Fibroblast of pulmonary artery (primary cell): Measurements from ENCODE around the gene GRAMD1A.
A peak's percentile ranks its signal among the peaks of the same experiment; 100 is the strongest.

Experiments used
- DNase-seq: peaks from one replicate; pipeline ENCODE4 v3.0.0-alpha.2; 2010; ENCODE audit warnings: low read depth
- H3K4me3 ChIP-seq: replicated peaks from 2 replicates; pipeline ENCODE4 v1.5.1; 2011; ENCODE audit warnings: low read depth, mild to moderate bottlenecking, control low read depth, low read length, moderate library complexity
- TF ChIP-seq, protein P1 (sequence below): IDR thresholded peaks from 2 replicates; pipeline ENCODE4 v1.5.1; 2011; ENCODE audit warnings: mild to moderate bottlenecking, control low read depth, low read length, inconsistent platforms; ENCODE audit errors: missing control alignments

GRAMD1A gene

DNA sequence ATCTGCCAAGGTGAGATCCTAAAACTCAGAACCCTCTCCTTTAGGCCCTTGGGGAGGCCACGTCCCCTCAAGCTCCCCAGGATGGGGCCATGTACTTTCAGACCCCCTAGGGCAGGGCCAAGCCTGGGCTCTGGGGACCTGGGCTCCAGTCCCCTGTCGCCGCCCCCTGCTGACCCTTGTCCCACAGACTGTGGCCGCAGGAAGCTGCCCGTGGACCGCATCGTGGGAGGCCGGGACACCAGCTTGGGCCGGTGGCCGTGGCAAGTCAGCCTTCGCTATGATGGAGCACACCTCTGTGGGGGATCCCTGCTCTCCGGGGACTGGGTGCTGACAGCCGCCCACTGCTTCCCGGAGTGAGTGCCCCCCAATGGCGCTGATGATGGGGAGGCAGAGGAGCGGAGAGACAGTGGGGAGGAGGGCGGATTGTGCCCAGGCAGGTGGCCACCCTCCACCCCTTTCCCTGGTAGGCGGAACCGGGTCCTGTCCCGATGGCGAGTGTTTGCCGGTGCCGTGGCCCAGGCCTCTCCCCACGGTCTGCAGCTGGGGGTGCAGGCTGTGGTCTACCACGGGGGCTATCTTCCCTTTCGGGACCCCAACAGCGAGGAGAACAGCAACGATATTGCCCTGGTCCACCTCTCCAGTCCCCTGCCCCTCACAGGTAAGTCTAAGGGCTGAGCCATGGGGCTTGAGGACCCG lies 60.2 kb downstream of the GRAMD1A start:
- TF ChIP-seq, protein P1, sequence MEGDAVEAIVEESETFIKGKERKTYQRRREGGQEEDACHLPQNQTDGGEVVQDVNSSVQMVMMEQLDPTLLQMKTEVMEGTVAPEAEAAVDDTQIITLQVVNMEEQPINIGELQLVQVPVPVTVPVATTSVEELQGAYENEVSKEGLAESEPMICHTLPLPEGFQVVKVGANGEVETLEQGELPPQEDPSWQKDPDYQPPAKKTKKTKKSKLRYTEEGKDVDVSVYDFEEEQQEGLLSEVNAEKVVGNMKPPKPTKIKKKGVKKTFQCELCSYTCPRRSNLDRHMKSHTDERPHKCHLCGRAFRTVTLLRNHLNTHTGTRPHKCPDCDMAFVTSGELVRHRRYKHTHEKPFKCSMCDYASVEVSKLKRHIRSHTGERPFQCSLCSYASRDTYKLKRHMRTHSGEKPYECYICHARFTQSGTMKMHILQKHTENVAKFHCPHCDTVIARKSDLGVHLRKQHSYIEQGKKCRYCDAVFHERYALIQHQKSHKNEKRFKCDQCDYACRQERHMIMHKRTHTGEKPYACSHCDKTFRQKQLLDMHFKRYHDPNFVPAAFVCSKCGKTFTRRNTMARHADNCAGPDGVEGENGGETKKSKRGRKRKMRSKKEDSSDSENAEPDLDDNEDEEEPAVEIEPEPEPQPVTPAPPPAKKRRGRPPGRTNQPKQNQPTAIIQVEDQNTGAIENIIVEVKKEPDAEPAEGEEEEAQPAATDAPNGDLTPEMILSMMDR: no peak
- DNase-seq: no peak
- H3K4me3 ChIP-seq: no peak overlapping the region

DNA sequence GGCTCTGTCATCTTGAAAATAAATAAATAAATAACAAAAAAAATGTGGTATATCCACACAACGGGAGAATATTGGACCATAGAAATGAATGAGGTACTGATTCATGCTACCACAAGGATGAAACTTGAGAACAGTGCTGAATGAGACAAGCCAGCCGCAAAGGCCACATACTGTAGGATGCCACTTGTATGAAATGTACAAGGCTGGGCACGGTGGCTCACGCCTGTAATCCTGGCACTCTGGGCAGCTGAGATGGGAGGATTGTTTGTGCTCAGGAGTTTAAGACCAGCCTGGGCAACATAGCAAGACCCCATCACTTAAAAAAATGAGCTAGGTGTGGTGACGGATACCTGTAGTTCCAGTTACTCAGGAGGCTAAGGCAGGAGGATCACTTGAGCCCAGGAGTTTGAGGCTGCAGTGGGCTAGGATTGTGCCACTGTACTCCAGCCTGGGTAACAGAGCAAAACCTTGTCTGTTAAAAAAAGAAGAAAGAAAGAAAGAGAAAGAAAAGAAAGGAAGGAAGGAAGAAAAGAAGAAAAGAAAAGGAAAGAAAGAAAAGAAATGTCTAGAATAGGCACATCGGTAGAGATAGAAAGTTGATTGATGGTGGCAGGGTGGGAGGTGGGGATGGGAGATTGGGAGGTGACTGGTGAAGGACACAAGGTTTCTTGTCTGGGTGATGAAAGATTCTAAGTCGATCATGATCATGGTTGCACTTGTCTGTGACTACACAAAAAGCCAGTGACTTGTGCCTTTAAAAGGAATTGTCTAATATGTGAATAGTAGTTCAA lies 61.7 kb downstream of the GRAMD1A start:
- no peak for DNase-seq
- TF ChIP-seq, protein P1: no peak
- H3K4me3 ChIP-seq: no peak overlapping the region

DNA sequence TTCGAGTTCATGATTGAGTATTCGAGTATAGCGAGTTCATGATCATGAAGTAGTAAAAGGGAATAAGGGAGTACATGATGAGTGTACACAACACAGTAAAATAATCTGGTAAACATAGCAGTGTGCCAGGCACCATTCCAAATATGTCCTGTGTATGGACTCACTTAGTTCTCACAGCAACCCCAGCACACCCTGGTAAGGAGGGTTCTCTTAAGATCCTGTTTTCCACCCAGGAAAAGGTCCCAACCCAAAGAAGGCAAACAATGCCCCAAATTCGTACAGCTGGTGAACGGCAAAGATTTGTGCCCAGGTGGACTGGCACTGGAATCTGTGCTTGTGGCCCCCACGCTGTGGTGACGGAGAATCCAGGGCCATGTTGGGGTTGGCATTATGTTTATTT lies 62.8 kb downstream of the GRAMD1A start:
- DNase-seq: no peak
- TF ChIP-seq, protein P1: no peak
- no peak overlapping the region for H3K4me3 ChIP-seq

DNA sequence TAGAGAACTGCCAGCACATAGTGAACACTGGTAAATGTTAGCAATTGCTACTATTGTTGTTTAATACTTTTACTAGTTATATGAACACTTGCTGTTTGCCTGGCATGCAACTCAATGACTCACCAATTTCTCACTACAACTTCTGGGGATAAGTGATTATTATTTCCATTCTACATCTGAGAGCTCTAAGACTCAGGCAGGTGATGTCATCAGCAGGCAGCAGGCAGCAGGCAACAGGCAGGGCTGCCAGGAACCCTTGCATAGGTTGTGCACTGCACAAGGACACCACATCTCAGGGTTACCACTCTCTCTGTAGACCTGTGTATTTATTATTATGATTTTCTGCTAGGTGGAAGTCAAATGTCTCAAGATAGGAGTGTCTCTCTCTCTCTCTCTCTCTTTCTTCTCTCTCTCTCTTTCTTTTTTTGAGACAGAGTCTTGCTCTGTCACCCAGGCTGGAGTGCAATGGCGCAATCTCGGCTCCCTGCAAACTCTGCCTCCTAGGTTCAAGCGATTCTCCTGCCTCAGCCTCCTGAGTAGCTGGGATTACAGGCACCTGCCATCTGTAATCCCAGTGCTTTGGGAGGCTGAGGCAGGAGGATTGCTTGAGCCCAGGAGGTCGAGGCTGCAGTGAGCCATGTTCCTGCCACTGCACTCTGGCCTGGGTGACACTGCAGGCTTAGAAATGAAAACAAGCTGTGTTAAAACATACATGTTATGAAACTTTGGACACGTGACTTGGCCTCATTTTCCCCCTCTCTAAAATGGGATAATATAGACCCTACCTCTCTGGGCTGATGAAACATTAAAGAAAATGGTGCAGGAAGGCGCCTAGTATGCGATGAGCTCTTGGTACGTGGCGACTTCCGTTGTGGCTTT lies 64.1 kb downstream of the GRAMD1A start:
- TF ChIP-seq, protein P1: no peak
- DNase-seq: peak; percentile 55
- H3K4me3 ChIP-seq: no peak overlapping the region

DNA sequence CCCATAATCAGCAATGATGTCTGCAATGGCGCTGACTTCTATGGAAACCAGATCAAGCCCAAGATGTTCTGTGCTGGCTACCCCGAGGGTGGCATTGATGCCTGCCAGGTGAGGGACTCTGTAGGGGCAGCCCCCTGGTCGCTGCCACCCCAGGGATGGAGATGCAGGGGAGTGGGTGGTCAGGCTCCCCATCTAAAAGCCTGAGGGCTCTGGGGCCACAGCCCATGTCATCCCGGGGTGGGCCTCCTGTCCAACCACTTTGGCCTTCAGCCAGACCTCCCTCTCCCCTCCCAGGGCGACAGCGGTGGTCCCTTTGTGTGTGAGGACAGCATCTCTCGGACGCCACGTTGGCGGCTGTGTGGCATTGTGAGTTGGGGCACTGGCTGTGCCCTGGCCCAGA lies 65.5 kb downstream of the GRAMD1A start:
- H3K4me3 ChIP-seq: no peak overlapping the region
- DNase-seq: no peak
- TF ChIP-seq, protein P1: no peak

DNA sequence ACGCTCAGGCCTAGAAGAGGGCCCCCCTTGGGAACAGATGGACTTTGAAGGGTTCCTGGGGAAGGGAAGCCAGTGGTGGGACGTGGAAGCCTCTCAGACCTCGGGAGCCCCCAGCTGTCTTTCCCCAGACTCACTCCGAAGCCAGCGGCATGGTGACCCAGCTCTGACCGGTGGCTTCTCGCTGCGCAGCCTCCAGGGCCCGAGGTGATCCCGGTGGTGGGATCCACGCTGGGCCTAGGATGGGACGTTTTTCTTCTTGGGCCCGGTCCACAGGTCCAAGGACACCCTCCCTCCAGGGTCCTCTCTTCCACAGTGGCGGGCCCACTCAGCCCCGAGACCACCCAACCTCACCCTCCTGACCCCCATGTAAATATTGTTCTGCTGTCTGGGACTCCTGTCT lies 66.0 kb downstream of the GRAMD1A start:
- H3K4me3 ChIP-seq: no peak overlapping the region
- DNase-seq: no peak
- TF ChIP-seq, protein P1: no peak
